GM23338 (cell line): Measurements from ENCODE around the gene MID1. TPM values are rescaled to one million over a fixed set of nuclear protein-coding genes. Genes with fewer than 3 reads are reported as not detected.

Experiments
- ATAC-seq: fragments of 200-7000 bp; cut with Tn5 transposase; 3 replicates; pipeline ENCODE4 v1.9.1; 2020
- DNase-seq: peaks from one replicate; pipeline ENCODE4 v3.0.0-alpha.2; 2015; ENCODE audit warnings: low spot score
- H2AFZ ChIP-seq: fragments of 200-600 bp; sonication (generic); 2 replicates; pipeline ENCODE4 v1.8.0; 2016; ENCODE audit warnings: antibody characterized with exemption, mild to moderate bottlenecking, moderate library complexity
- H3F3A ChIP-seq: fragments of 200-600 bp; sonication (generic); replicated peaks from 2 replicates; pipeline ENCODE4 v1.8.0; 2017; ENCODE audit warnings: antibody characterized with exemption, mixed run types, low read depth
- H3K27ac ChIP-seq: fragments of 200-600 bp; sonication (generic); 2 replicates; pipeline ENCODE4 v1.6.1; 2016; ENCODE audit warnings: low read depth
- H3K27me3 ChIP-seq: fragments of 200-600 bp; sonication (generic); 2 replicates; pipeline ENCODE4 v1.8.0; 2016; ENCODE audit warnings: mild to moderate bottlenecking, mixed run types, moderate library complexity; ENCODE audit not compliant: insufficient read depth
- H3K36me3 ChIP-seq: fragments of 200-600 bp; sonication (generic); 2 replicates; pipeline ENCODE4 v1.8.0; 2016; ENCODE audit warnings: mild to moderate bottlenecking; ENCODE audit not compliant: insufficient read depth
- H3K4me1 ChIP-seq: fragments of 200-600 bp; sonication (generic); 2 replicates; pipeline ENCODE4 v1.8.0; 2016; ENCODE audit warnings: mild to moderate bottlenecking, moderate library complexity; ENCODE audit not compliant: insufficient read depth
- H3K4me2 ChIP-seq: fragments of 200-600 bp; sonication (generic); 2 replicates; pipeline ENCODE4 v1.7.1; 2017; ENCODE audit warnings: mixed run types
- H3K4me3 ChIP-seq: fragments of 200-600 bp; sonication (generic); 2 replicates; pipeline ENCODE4 v1.6.1; 2016; ENCODE audit warnings: mixed run types
- H3K79me2 ChIP-seq: fragments of 200-600 bp; sonication (generic); replicated peaks from 2 replicates; pipeline ENCODE4 v1.8.0; 2017; ENCODE audit warnings: mild to moderate bottlenecking; ENCODE audit not compliant: insufficient read depth
- H3K9me2 ChIP-seq: fragments of 200-600 bp; sonication (generic); 2 replicates; pipeline ENCODE4 v1.8.0; 2017; ENCODE audit not compliant: insufficient read depth
- H4K20me1 ChIP-seq: fragments of 200-600 bp; sonication (generic); replicated peaks from 2 replicates; pipeline ENCODE4 v1.8.0; 2017; ENCODE audit warnings: mild to moderate bottlenecking; ENCODE audit not compliant: insufficient read depth
- H3K27ac Mint-ChIP-seq: 2 replicates; pipeline ENCODE4 v1.8.0; 2020; ENCODE audit warnings: inconsistent platforms, mild to moderate bottlenecking, moderate library complexity, mixed read lengths
- H3K27me3 Mint-ChIP-seq: 3 replicates; pipeline ENCODE4 v1.8.0; 2022; ENCODE audit warnings: low read depth, mild to moderate bottlenecking, moderate library complexity, mixed read lengths, inconsistent platforms; ENCODE audit not compliant: insufficient read depth, poor library complexity
- H3K36me3 Mint-ChIP-seq: 3 replicates; pipeline ENCODE4 v1.8.0; 2021; ENCODE audit warnings: low read depth, mild to moderate bottlenecking, inconsistent platforms, moderate library complexity, mixed read lengths
- H3K4me1 Mint-ChIP-seq: 3 replicates; pipeline ENCODE4 v1.8.0; 2020; ENCODE audit warnings: mild to moderate bottlenecking, inconsistent platforms, mixed read lengths
- H3K4me3 Mint-ChIP-seq: 3 replicates; pipeline ENCODE4 v1.8.0; 2021; ENCODE audit warnings: moderate library complexity, mild to moderate bottlenecking, inconsistent platforms, mixed read lengths
- H3K9me3 Mint-ChIP-seq: 3 replicates; pipeline ENCODE4 v1.8.0; 2020; ENCODE audit warnings: moderate library complexity, mild to moderate bottlenecking, inconsistent platforms, mixed read lengths
- CREB1 ChIP-seq: fragments of 250-450 bp; sonication (Bioruptor Pico); IDR thresholded peaks from 2 replicates; pipeline ENCODE4 v1.5.0; 2020; ENCODE audit warnings: low read depth, mild to moderate bottlenecking, moderate library complexity
- EZH2 ChIP-seq: fragments of 200-600 bp; sonication (generic); IDR thresholded peaks from one replicate; pipeline ENCODE4 v1.8.0; 2017; ENCODE audit warnings: antibody characterized with exemption, mild to moderate bottlenecking, low read depth; ENCODE audit not compliant: unreplicated experiment
- JUNB ChIP-seq: IDR thresholded peaks from one replicate; pipeline ENCODE4 v1.6.1; 2016; ENCODE audit warnings: antibody characterized with exemption; ENCODE audit not compliant: unreplicated experiment
- NANOG ChIP-seq: IDR thresholded peaks from 2 replicates; pipeline ENCODE4 v1.6.1; 2016; ENCODE audit warnings: antibody characterized with exemption, borderline replicate concordance
- POLR2AphosphoS5 ChIP-seq: IDR thresholded peaks from 2 replicates; pipeline ENCODE4 v1.6.1; 2016; ENCODE audit warnings: antibody characterized with exemption, low read depth
- STAT1 ChIP-seq: IDR thresholded peaks from one replicate; pipeline ENCODE4 v1.6.1; 2016; ENCODE audit warnings: antibody characterized with exemption; ENCODE audit not compliant: unreplicated experiment
- ZNF114 ChIP-seq: fragments of 250-450 bp; sonication (Bioruptor Pico); IDR thresholded peaks from 2 replicates; pipeline ENCODE4 v1.5.0; 2020; ENCODE audit warnings: mild to moderate bottlenecking, moderate library complexity
- ZNF331 ChIP-seq: fragments of 250-450 bp; sonication (Bioruptor Pico); IDR thresholded peaks from 2 replicates; pipeline ENCODE4 v1.5.0; 2020; ENCODE audit warnings: low read depth, mild to moderate bottlenecking, moderate library complexity
- polyA plus RNA-seq: library from polyadenylated mRNA; unstranded; fragments of >200 nt; fragmentation: Nextera tagmentation; extraction: Ambion mirVana; gene quantifications from 2 replicates; pipeline ENCODE4 v1.2.1, GENCODE V29; 2016
- total RNA-seq: library from RNA; depleted of rRNA; stranded (reverse); fragments of >200 nt; shearing (Covaris generic); gene quantifications from 2 replicates; pipeline ENCODE4 v1.2.3, GENCODE V29; 2014
- TF ChIP-seq, protein P1 (sequence below): IDR thresholded peaks from one replicate; pipeline ENCODE4 v1.6.1; 2018; ENCODE audit warnings: antibody characterized with exemption; ENCODE audit not compliant: unreplicated experiment
- TF ChIP-seq, protein P2 (sequence below): IDR thresholded peaks from 2 replicates; pipeline ENCODE4 v1.6.1; 2016; ENCODE audit warnings: antibody characterized with exemption
- TF ChIP-seq, protein P3 (sequence below), 2 experiments: fragments of 200-600 bp in 1 of 2; sonication (generic) in 1 of 2; conservative IDR thresholded peaks; 2 replicates each; pipeline versions ENCODE4 v1.5.1 to v1.6.1; 2016 to 2017; ENCODE audit warnings: antibody characterized with exemption in 2 of 2, low read depth in 2 of 2, mild to moderate bottlenecking in 2 of 2, moderate library complexity in 1 of 2

MID1 gene
- total and polyA plus RNA-seq, 2 experiments from 2014 or later = 27.2 to 39.3 TPM

- H3K9me3 Mint-ChIP-seq = no peaks in the 10 kb centered on the region
- no peak overlapping the region for H3K4me3 Mint-ChIP-seq
- ATAC-seq (no peak), DNase-seq (no peak)
- Histone ChIP-seq H3K4me1 (peaks cover 63% of the 10 kb centered on the region), H3K27me3 (no peaks in the 10 kb centered on the region), H3K36me3 (no peaks in the 10 kb centered on the region), H3K27ac (no peak overlapping the region; the same call in 1 of the 2 replicates), H3F3A (no peaks in the 10 kb centered on the region), H3K9me2 (no peaks in the 10 kb centered on the region), H3K4me2 (peak overlapping the region; percentile 50; the same call in 1 of the 2 replicates), H2AFZ (no peak overlapping the region), H3K79me2 (peaks cover 97% of the 10 kb centered on the region), H3K4me3 (no peak overlapping the region), H4K20me1 (no peaks in the 10 kb centered on the region)
- TF ChIP-seq CREB1 (CRISPR knock-in tag) (no peak), NANOG (no peak), ZNF114 (no peak), ZNF331 (CRISPR knock-in tag) (no peak)
- TF ChIP-seq, protein P1, sequence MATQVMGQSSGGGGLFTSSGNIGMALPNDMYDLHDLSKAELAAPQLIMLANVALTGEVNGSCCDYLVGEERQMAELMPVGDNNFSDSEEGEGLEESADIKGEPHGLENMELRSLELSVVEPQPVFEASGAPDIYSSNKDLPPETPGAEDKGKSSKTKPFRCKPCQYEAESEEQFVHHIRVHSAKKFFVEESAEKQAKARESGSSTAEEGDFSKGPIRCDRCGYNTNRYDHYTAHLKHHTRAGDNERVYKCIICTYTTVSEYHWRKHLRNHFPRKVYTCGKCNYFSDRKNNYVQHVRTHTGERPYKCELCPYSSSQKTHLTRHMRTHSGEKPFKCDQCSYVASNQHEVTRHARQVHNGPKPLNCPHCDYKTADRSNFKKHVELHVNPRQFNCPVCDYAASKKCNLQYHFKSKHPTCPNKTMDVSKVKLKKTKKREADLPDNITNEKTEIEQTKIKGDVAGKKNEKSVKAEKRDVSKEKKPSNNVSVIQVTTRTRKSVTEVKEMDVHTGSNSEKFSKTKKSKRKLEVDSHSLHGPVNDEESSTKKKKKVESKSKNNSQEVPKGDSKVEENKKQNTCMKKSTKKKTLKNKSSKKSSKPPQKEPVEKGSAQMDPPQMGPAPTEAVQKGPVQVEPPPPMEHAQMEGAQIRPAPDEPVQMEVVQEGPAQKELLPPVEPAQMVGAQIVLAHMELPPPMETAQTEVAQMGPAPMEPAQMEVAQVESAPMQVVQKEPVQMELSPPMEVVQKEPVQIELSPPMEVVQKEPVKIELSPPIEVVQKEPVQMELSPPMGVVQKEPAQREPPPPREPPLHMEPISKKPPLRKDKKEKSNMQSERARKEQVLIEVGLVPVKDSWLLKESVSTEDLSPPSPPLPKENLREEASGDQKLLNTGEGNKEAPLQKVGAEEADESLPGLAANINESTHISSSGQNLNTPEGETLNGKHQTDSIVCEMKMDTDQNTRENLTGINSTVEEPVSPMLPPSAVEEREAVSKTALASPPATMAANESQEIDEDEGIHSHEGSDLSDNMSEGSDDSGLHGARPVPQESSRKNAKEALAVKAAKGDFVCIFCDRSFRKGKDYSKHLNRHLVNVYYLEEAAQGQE = no peak
- peaks cover 49% of the 10 kb centered on the region for H3K4me1 Mint-ChIP-seq
- H3K27ac Mint-ChIP-seq = no peak overlapping the region; the same call in 1 of the 2 replicates
- no peaks in the 10 kb centered on the region for H3K27me3 Mint-ChIP-seq
- H3K36me3 Mint-ChIP-seq = peaks cover 11% of the 10 kb centered on the region
Observed at GRCh38 chrX:10600479-10600878, 19.9 kb downstream of the MID1 start.

GRCh38 chrX:10598540-10598939 lies 21.8 kb downstream of the MID1 start:
- Histone ChIP-seq H3F3A (no peaks in the 10 kb centered on the region), H3K9me2 (no peaks in the 10 kb centered on the region), H3K79me2 (peaks cover 97% of the 10 kb centered on the region), H3K4me2 (no peak overlapping the region), H3K4me3 (no peak overlapping the region), H4K20me1 (no peaks in the 10 kb centered on the region), H3K4me1 (peaks cover 43% of the 10 kb centered on the region), H3K27me3 (no peaks in the 10 kb centered on the region), H3K27ac (no peak overlapping the region), H2AFZ (no peak overlapping the region), H3K36me3 (no peaks in the 10 kb centered on the region)
- H3K4me3 Mint-ChIP-seq = no peak overlapping the region
- peaks cover 37% of the 10 kb centered on the region for H3K4me1 Mint-ChIP-seq
- H3K27ac Mint-ChIP-seq = no peak overlapping the region
- DNase-seq (no peak), ATAC-seq (no peak)
- no peaks in the 10 kb centered on the region for H3K27me3 Mint-ChIP-seq
- peaks cover 11% of the 10 kb centered on the region for H3K36me3 Mint-ChIP-seq
- no peaks in the 10 kb centered on the region for H3K9me3 Mint-ChIP-seq
- TF ChIP-seq ZNF114 = no peak
- TF ChIP-seq EZH2 = no peak
- TF ChIP-seq, protein P2, sequence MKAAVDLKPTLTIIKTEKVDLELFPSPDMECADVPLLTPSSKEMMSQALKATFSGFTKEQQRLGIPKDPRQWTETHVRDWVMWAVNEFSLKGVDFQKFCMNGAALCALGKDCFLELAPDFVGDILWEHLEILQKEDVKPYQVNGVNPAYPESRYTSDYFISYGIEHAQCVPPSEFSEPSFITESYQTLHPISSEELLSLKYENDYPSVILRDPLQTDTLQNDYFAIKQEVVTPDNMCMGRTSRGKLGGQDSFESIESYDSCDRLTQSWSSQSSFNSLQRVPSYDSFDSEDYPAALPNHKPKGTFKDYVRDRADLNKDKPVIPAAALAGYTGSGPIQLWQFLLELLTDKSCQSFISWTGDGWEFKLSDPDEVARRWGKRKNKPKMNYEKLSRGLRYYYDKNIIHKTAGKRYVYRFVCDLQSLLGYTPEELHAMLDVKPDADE = no peak
- TF ChIP-seq STAT1 = no peak
- TF ChIP-seq, protein P3, sequence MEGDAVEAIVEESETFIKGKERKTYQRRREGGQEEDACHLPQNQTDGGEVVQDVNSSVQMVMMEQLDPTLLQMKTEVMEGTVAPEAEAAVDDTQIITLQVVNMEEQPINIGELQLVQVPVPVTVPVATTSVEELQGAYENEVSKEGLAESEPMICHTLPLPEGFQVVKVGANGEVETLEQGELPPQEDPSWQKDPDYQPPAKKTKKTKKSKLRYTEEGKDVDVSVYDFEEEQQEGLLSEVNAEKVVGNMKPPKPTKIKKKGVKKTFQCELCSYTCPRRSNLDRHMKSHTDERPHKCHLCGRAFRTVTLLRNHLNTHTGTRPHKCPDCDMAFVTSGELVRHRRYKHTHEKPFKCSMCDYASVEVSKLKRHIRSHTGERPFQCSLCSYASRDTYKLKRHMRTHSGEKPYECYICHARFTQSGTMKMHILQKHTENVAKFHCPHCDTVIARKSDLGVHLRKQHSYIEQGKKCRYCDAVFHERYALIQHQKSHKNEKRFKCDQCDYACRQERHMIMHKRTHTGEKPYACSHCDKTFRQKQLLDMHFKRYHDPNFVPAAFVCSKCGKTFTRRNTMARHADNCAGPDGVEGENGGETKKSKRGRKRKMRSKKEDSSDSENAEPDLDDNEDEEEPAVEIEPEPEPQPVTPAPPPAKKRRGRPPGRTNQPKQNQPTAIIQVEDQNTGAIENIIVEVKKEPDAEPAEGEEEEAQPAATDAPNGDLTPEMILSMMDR (conservative IDR thresholded peaks at IDR 0.05; ENCODE audit: low read depth in 2 of 2) = no peak
- TF ChIP-seq POLR2AphosphoS5 = no peak
- TF ChIP-seq JUNB = no peak
- TF ChIP-seq, protein P1 = no peak
- TF ChIP-seq NANOG = no peak
